CD1c-positive myeloid dendritic cell (primary cell): ENCODE results near the gene PP2D1.
"Not testable (repeated sequence)": the region's sequence is repeated elsewhere in the genome, so short reads cannot be mapped to it uniquely, and the experiment has no call there.

Source experiments
- DNase-seq: peaks from one replicate; pipeline ENCODE4 v3.0.0-alpha.2; 2016; ENCODE audit errors: extremely low spot score

The PP2D1 gene

GRCh38 chr3:20039765-20040547 lies 27.9 kb upstream of the PP2D1 start, which contains the start of gene KAT2B:
Gene KAT2B, plus strand, starts transcription at chr3:20040446. Its CDS starts 32 bp downstream, at chr3:20040478.
- DNase-seq, result peak; percentile 82

- no peak for DNase-seq
Measured at GRCh38 chr3:20039466-20039764, 27.4 kb upstream of the PP2D1 start.

DNA sequence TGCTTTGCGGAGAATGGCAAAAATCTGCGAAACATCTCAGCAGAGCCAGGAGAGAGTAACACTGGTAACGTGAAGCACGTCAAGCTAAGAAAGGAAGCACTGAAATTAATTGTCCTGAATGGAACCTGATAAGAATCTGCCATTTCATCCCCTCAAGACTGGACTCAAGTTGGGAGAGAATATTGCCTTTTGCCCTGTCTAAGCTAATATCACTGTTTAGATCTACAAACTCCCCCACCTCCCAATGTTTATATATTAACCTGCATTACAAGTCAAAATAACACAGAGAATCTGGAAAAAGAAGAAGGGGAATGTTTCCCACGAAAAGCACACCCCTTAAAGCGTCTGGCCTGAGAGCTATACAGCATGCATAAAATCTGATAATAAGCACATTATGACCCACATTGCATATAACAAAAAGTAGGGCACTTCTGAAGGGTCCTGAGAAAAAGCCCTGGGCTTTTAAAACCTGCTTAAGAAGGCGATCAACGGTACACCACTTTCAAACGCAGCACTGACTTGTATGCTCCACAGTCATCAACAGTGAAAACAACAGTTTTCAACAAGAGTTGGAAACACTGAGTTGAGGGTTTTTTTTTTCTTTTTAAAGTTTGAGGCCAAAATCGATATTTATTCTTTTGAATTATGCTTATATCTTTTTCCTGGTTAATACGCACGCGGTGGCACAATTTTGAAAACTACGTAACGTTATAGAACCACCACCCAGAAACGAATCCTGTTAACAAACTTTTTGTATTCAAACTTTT lies 26.8 kb upstream of the PP2D1 start:
- DNase-seq, result no peak

GRCh38 chr3:20037255-20037996 lies 25.4 kb upstream of the PP2D1 start:
- no peak for DNase-seq

DNA sequence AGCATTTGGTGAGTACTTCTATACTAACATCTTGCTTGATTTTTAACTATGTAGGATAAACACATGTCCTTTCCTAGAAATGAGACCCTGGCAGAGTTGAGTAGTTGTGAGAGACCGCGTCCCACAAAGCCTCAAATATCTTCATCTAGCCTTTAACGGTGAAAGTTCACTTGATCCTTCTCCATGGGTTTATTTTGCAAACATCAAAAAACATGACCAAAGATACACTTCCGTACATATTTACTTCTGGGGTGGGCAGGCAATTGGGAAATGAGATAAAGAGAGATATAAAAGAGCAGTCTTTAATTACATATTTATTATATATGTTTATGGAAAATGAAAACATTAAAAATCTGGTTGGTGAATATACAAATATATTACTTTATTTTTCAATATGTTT lies 23.0 kb upstream of the PP2D1 start:
- no peak for DNase-seq

GRCh38 chr3:20031939-20032338 lies 19.9 kb upstream of the PP2D1 start:
- not testable (repeated sequence) for DNase-seq

DNA sequence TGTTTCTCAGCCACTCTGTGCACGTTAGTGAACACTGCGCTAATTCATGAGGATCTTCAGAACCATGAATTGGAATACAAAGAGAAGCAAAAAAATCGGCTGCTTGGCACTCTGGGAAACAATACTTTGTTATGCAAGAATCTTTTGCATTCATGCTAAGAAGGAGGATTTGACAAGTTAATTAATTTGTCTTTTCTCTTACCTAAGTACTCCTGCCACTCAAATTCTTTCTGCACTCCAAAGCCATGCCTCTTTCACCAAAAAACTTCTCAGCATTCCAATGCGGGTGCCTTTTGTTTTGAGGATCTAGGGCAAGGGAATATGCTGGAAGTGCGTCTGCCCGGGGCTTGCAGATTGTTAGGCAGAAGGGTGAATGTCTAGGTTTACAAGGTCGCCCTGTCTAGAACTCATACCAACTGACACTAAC lies 16.9 kb upstream of the PP2D1 start:
- no peak for DNase-seq

GRCh38 chr3:20027136-20027535 lies 15.1 kb upstream of the PP2D1 start:
- DNase-seq, result no peak

GRCh38 chr3:20023623-20024405 lies 11.8 kb upstream of the PP2D1 start:
- DNase-seq, result no peak

- DNase-seq, result no peak
Measured at GRCh38 chr3:20022954-20023622, 11.0 kb upstream of the PP2D1 start.

- not testable (repeated sequence) for DNase-seq
Measured at GRCh38 chr3:20016076-20016475, 4.0 kb upstream of the PP2D1 start.

- no peak for DNase-seq
Measured at GRCh38 chr3:20015525-20015924, 3.5 kb upstream of the PP2D1 start.

GRCh38 chr3:20013396-20013795 lies 1.3 kb upstream of the PP2D1 start:
- no peak for DNase-seq

- no peak for DNase-seq
Measured at GRCh38 chr3:20008646-20009045, 3.4 kb downstream of the PP2D1 start.

GRCh38 chr3:20007960-20008359 lies 4.1 kb downstream of the PP2D1 start:
- no peak for DNase-seq

- DNase-seq, result no peak
Measured at GRCh38 chr3:20001932-20002331, 10.1 kb downstream of the PP2D1 start.

DNA sequence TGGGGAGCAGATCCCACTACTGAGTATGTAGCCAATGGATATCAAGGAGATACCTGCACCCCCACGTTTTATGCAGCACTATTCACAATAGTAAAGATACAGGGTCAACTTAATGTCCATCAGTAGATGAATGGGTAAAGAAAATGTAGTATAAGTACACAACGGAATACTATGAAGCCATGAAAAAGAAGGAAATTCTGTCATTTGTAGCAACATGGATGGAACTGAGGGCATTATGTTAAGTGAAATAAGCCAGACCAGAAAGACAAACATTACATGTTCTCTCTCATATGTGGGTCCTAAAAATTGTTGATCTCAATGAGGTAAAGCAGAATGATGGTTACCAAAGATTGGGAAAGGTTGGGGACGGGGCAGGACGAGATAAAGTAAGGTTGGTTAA lies 14.6 kb downstream of the PP2D1 start:
- no peak for DNase-seq

- DNase-seq, result no peak
Measured at GRCh38 chr3:19994796-19995195, 17.3 kb downstream of the PP2D1 start.

DNA sequence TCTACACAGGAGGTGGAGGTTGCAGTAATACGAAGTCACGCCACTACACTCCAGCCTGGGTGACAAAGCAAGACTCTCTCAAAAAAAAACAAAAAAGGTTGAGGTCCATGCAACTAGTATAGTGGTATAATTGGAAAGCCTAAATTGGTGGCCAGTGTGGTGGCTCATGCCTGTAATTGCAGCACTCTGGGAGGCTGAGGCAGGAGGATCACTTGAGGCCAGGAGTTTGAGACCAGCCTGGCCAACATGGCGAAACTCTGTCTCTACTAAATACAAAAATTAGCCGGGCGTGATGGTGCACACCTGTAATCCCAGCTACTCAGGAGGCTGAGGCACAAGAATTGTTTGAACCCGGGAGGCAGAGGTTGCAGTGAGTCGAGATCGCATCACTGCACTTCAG lies 23.2 kb downstream of the PP2D1 start:
- DNase-seq, result not testable (repeated sequence)

GRCh38 chr3:19972054-19972453 lies 40.0 kb downstream of the PP2D1 start:
- no peak for DNase-seq

GRCh38 chr3:19970327-19970726 lies 41.7 kb downstream of the PP2D1 start:
- DNase-seq, result no peak
